ENCODE data around the gene MED12L.

The MED12L gene

DNA sequence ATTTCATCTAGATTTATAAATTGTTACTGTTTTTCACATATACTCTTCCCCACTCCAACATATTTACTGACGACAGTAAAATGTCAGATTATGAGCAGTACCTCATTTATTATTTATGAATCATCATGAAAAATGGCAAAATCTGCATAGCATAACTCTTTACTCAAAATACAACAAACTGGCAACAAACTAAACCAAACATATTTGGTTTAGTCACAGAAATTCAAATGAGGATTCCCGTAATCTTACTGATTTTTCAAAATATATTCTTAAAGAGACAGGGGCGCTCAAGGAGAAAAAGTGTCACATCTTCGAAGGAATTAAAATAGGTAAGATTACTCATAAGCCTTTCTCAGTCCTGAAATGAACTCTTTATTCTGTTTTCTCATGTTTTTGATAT, 234.2 kb downstream of the MED12L start:
- DNase-seq (ENCODE audit: low read depth), result no peak

DNA sequence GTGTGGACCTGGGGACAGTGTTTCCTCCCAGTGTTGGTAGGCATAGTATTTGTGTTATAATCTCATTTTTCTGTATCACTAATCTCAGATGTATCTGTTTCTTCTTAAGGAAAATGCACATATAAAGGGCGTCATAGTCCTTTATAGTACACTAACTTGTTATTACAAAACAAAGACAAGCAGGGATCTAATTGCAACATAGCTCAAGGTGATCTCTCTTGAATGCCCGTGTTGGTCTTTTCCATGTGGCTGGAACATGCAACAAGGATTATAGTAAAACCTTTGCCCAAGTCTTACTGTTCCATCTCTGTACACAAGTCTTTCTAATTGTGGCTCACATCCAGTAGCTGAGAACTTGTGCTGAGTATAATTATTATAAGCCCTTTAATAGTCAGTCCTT, 234.7 kb downstream of the MED12L start:
- DNase-seq (ENCODE audit: low read depth), result no peak

DNA sequence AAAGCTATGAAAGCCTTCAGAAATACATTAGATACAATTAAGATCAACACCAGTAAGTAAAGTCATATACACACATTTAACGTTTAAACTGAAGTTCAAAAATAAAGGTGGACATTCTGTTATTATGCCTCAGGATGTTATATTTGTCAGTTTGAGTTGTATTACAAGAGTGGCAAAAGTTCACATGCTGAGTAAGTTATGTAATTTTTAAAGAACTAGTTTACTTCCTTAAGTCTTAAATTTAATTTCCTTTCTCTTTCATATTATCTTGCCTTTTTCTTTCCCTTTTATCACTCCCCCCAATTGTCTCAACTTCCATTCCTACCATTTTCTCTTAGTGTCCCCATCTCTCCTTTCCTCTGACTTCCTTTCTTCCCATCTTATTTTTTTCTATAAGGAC, 236.1 kb downstream of the MED12L start:
- DNase-seq (ENCODE audit: low read depth), result no peak

DNA sequence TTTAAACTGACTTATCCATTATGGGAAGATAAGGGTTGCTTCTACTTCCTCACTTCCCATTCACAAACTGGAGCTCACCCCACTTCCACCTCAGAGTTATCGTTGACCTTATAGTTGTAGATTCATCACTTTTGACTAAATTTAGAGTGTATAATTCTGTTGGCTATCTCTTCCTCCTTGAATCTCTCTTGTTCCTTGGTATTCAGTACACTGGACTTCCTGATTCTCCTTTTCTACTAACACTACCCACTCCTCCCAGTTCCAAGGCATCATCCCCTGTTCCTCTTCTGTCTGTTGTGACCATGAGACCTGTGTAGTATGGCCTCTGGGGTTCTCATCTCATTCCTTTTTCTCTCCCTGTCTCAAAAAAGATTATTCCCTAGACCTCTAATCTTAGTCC, 237.0 kb downstream of the MED12L start:
- DNase-seq (ENCODE audit: low read depth), result no peak

DNA sequence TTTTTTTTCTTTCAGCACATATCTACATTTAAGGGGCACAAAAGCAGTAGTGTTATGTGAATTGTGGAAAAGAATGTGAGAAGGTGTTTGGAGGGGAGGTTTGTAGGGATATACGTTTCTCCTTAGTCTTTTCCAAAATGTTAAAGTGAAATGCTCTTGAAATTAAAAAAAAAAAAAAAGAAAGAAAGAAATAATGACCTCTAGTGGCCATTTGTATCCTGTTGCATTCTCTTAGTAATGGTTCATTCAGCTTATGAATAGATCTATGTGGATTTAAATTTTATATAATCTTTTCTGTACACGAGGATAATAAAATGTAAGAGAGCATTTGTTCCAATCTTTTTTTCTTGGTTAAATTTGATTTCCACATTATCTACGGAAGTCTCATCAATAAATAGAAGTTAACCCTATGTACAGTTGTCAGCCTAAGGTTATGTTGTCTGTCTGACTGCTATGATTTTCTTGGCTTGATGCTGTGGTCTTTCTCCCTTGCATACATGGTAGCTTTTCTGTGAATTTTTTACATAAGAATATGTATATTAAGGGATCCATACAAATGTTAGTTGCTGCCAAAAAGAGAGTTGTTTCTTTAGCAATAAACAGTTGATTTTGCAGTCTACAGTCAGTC, 242.2 kb downstream of the MED12L start:
- DNase-seq (ENCODE audit: low read depth), result no peak

DNA sequence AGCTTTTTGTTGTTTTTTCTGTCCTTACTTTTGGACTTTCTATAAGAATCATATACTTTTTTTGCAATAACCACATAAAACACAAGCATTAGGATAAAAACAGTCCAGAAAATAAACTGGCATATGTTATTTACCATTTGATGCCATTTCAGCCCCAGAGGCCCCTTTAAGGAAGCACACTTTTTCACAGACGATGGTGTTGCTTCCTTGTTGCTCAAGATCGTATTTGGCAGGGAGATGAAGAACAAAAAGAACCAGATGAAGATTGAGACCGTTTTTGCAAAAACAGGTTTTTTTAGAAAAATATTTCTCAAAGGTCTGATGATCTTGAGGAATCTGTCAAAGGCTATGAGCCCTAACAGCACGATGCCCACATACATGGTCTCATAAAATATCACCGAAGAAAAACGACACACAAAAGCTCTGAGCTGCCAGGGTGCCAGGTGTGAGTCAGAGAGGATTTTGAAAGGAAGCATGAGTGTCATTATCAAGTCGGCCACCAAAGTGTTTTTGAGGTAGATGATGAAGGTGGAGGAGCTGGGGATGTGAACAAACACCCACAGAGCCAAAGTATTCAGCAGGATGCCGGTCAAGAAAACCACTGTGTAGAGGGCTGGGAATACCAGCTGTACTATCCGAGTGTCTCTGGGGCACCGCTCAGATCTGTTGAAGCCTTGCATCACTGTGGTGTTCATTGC, 243.0 kb downstream of the MED12L start:
- no peak for DNase-seq (ENCODE audit: low read depth)

DNA sequence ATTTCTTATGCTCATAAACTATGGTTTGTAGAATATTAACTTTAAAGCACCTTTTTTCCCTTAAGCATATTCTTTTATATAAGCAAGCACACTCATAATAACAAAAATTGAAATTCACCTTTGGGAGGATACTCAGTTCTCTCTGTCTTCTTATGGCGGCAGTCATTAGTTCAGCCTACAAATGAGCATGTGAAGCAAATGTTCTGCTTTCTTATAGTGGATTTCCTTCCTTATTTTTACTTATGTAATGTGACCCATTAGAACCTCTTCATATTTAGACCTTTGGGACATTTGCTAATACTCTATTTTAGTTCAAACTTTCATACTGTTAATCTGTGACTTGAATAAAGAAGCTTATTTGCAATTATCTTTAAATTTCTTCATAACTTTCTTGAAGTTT, 243.9 kb downstream of the MED12L start, which contains the start of gene P2RY13:
P2RY13 (minus strand) TSS at position 187 of the 400 bp plus-strand sequence; CDS start at position 166, 21 bp downstream.
- no peak for DNase-seq (ENCODE audit: low read depth)

DNA sequence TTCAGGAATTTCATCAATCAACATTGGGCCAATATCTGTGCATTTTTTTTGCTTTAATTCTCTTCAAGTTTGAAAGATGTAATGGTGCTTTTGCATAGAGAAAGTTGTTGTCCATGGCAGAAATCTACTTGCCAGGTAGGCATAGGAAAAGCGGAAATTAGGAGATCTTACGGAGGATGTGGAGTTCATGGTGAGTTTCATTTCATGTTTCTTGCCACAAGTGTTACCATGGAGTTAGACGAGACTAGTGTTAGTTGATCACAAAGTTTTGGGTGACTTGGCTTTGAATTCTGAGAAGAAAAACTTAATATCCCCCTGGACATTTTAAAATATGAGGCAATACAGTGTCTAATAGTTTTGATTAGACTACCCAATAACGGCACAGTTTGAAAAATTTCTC, 244.9 kb downstream of the MED12L start:
- DNase-seq (ENCODE audit: low read depth), result no peak

DNA sequence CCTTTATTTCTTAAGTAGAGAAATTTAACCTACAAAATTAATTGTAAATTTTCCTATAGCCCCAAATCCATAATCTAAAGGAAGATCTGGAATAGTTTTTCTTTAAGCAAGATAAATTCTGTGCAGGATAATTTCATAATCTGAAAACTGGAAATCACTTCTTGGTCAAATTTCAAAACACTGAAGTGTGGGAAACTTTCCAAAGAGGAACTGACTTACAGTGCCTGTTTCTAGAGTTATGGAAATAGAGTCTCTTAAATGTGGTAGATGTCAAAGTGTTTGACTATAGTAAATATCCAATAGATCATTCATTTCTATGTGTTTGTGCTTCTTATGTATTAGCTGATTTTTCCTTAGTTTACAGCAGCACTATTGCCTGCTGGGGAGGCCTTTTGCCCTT, 245.4 kb downstream of the MED12L start:
- DNase-seq (ENCODE audit: low read depth), result no peak

DNA sequence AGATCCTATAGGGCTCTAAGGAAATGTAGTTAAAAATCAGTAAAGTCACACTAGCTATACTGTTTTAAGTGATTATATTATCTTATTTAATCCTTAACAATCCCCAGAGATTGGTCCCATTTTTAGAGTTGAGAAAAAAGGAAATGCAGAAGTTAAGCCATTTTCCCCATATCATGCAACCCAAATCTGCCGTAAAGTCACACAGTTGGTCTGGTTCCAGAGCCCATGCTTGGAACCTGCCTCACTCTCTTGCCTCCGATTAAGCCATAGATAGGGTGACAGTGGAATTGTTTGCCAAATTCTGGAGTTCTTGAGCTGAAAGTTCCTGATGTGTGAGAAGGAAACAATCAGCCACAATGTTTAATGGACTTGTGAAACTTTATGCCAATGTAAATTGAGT, 246.2 kb downstream of the MED12L start:
- no peak for DNase-seq (ENCODE audit: low read depth)

DNA sequence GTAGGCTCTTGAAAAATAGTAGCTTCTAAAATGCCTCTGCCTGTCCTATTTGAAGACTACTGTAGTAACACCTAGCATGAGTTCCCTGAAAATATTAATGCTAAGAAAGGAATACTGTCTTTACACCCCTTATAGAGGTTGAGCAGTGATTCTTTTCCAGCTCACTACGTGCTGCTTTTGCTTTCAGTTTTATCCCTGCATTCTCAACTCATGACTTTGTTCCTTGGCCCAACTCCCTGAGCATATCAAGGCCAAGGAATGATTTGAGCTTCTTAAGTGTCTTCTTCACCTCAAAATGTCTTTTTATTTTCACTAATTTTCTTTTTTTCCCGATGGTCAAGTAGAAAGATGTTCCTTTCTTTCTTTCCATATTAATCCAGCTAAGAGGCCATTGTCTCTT, 260.4 kb downstream of the MED12L start:
- no peak for DNase-seq (ENCODE audit: low read depth)

DNA sequence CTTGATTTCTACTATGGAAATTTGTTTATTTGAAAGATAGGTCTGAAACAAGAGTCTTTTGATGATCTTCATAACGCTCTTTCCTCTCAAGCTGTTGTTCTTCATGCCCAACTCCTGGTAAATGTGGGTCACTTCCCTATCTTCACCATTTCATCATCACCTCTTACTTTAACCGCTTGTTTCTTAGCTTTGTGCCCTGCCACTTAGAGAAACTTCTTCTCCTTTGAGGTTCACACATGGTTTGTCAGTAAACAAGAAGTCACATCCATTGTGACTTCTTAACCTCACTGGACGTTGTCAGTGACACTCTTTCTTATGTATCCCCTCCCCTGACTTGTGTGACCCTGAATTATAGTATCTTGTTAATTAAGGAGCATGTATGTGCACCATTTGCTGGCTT, 260.8 kb downstream of the MED12L start:
- no peak for DNase-seq (ENCODE audit: low read depth)

DNA sequence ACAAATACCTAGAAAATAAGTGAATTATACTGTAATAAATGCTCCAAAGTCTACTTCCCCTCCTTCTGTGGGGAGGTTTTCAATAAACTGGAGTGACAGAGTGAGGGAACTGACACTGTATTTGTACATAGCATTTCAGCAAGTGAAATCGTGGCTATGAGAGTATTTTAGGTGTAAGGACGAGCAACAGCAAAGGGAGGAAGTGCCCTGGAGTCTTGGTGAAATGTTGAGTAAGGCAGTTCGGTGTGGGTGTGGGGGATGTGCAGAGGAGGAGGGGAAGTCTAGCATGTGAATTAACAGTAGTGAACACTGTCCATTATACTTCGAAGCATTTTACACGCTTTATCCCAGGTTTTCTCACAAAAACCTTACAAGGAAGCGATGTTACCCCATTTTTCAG, 262.0 kb downstream of the MED12L start:
- DNase-seq (ENCODE audit: low read depth), result no peak

DNA sequence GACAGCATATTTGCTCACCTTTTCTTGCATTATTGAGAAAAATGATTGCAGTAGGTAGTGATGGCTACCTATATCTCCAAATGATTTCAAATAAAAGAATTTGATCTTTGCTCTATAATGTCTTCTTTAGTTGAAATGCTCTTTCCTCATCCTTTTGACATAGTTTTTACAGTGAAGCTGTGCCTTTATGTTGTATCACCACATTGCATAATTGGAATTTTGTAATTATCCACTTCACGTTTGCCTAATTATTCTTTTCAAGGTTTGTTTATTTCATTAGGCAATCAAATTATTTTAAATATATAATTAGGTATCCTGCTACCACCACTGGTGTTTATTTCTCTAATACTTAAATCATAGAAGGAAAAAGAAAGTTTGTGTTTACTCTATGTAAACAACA, 265.2 kb downstream of the MED12L start:
- no peak for DNase-seq (ENCODE audit: low read depth)

DNA sequence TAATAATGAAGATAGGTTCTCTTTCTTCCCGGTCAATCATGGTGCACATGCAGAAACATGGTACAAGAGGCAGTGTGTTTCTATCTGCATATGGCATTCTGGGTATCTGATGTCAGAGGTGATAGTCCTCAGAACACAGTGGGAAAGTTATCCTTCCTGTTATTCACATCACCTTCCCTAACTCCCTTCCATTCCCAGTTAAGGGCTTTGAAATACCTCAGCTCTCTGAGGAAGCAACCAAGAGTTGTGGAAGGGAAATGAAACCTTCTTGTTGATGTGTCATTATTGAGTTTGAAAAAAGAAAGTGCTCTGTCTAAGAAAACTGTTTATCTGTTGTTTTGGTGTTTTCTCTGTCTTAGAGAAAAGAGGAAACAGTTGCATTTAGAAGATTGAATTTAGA, 265.8 kb downstream of the MED12L start:
- DNase-seq (ENCODE audit: low read depth), result no peak

DNA sequence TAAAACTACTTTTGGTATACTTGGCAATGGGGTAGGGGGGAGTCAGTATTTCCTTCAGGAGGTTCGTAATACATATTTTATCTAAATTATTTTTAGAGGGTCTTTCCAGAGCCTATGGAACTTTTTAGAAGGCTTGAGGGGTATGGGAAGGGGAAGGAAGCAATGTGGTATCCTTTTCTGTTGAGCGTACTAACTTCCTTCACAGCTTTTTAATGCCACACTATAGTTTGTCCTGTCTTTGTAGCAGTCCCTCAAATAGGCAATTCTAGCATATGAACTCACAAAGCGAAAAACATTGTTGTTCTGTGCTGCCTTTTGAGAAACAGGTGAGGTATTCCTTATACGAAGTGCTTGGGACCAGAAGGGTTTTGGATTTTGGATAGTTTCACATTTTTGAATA, 266.2 kb downstream of the MED12L start:
- no peak for DNase-seq (ENCODE audit: low read depth)

DNA sequence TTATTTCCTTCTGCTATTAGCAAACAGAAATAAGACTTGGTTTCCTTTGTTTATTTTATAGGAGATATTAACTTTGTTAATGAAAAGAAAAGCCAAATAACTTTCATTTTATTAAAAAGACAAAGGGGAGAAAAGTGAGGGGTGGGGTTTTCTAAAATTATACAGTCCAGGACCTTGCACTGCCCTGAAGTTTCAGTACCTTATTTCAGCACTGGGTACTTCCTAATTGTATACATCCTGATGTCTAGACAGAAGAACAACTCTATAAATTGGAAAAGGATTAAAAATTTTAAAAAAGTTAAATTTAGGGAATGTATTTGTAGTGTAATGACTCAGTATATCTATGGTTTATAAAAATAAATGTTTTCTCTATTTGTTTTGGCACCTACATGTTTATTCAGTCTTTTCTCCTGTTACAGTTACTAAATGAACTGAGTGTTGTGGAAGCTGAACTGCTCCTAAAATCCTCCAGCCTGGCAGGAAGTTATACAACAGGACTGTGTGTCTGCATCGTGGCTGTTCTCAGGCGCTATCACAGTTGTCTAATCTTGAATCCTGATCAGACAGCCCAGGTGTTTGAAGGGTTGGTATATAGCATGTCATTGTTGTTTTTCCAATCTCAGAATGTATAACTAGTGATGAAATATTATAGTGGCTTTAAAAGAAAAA, 271.5 kb downstream of the MED12L start:
- no peak for DNase-seq (ENCODE audit: low read depth)

DNA sequence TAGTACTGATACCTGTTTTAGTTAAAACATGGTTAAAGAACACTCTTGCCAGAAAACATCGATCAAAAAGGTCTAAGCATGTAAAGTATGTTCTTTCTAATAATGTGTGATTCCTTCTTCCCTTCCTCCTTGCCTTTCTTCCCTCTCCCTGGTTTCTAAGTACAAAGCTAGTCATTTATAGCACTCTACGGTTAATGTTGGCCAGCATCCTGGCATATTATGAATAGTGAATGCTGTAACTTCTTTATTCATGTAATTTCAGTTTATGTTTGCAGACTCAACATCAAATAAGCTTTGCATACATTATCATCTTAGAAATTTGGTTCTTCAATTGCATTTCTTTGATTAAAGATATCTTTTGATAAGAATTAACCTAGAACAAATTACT, 272.0 kb downstream of the MED12L start:
- DNase-seq (ENCODE audit: low read depth), result no peak

DNA sequence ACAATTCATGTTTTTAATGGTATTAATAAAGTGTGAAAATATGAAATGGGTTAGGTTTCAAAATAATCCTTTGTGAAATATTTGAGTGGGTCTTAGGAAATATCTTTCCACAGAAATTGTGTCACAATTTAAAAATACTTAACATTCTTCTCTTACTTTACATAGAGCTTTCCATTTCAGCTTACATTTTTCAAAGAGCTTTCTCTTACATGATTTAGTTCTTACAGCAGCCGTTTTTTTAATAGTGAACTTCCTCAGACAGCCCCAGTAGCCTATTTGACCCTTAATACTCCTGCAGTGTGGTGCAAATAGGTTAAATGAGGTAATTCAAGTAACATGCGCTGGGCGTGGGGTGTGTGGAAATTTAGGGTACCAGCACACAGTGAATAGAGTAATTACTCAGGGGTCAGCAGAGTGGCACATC, 277.3 kb downstream of the MED12L start:
- no peak for DNase-seq (ENCODE audit: low read depth)

DNA sequence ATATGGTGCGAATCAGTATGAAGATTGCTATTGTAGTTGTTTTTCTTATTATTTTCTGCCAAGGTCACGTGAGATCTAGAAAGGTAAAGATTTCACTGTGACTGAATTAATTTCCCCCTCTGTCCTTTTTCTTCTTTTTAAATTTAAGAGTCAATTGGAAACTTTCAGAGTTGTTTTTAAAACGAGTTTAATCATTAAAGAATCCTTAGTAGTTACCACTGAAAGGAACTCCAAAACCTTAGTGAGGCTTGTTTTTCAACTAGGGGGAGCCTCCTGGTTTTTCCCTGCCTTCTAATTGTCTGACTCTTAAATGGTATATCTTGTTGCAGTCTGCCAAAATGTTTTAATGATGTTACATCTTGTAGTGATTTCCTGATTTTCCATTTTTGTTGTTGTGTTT, 281.5 kb downstream of the MED12L start:
- DNase-seq (ENCODE audit: low read depth), result no peak

DNA sequence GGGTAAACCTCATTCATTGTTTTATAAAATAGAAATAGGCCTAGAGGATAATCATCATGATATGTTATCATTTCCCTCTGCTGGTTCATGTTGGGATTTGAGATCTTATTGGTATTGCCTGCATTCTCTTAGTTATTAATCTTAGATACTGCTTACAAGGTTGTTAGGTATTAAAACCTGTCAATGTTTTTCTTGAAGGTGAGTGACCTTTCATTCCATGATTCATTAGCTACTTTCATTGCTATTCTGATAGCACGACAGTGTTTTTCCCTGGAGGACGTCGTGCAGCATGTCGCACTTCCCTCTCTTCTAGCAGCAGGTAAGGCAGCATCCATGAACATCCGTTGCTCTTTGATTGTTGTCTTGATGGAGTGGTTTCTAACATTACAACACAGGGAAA, 282.0 kb downstream of the MED12L start:
- DNase-seq (ENCODE audit: low read depth), result no peak

DNA sequence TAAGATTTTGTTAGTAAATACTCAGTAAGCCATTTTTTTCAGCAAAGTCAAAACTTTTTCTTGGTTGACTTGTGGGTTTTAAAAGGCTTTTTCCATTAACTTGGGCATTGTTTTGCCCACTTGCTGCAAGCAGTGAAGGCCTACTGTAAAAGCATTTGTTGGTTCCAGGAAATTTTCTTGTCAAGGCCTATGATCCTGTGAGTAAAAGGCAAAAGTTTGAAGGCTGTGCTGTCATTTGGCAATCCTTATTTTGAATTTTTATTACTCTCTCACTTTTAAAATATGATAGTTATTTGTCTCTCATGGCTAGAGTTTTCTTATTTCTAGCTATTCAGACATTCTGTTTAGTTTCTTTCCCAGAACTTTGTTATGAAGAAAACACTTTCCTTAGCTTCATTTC, 286.1 kb downstream of the MED12L start:
- no peak for DNase-seq (ENCODE audit: low read depth)

DNA sequence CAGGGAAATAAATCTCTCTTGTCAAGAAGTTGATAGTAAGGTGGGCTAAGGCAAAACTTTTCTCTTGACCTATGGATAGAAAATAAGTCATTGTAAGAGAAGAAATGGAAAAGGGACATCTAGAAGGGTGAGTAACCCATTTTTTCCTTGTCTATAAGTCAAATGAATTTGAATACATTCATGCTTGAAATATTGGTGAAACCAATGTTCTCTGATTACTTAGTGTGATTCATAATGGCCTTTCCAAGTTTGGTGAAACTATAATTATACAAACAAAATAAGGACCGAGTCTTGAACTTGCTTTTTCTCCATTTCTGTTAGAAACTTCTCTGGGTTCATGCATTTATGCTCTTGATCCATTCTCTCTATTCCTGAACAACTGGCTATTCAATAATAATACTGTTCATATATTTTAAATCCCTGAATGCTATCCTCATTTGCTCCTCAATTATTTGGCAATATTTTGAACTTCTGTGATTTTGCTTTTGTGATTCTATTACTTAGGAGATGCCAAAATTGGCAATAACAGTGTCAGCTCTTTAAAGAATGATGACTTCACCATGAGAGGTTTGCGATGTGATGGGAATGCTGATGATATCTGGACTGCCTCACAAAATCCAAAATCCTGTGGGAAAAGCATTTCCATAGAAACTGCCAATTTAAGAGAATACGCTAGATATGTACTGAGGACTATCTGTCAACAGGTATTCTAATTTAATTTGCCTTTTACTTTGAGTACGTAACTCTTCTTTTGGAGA, 286.8 kb downstream of the MED12L start:
- no peak for DNase-seq (ENCODE audit: low read depth)

Measured in activated T-helper 1 cell treated with Interleukin-2 at 50 U/mL for 16 hours (primary cell).